ENCODE results near the gene MTRF1. TPM values are rescaled to one million over a fixed set of nuclear protein-coding genes. Genes with fewer than 3 reads are reported as not detected.
"Not testable (repeated sequence)": the region's sequence is repeated elsewhere in the genome, so short reads cannot be mapped to it uniquely, and the experiment has no call there.

Gene MTRF1
- polyA plus RNA-seq, 2 of the 4 experiments (the other 2 are of a cell fraction), result 9.1 to 16.1 TPM

- no peak for FAIRE-seq
- 84% methylated on average over 7 of the region's 7 CpGs for WGBS (ENCODE audit: missing lambda C conversion rate)
- H3K9me3 ChIP-seq, result no peaks in the 10 kb centered on the region
- no peak overlapping the region for H3K4me3 ChIP-seq
- no peak for ATAC-seq
- DNase-seq (ENCODE audit: low read depth in 1 of 2, low spot score in 1 of 2), result no peak
- CTCF ChIA-PET, result no interaction called here
- H3K27ac ChIP-seq, result no peak overlapping the region; a peak in 1 of 6 replicates
- no peak for TF ChIP-seq GATA3 (IDR thresholded peaks at IDR 0.05; ENCODE audit: borderline replicate concordance)
- TF ChIP-seq CEBPB (IDR thresholded peaks at IDR 0.05), result no peak
- TF ChIP-seq ATOH8 (CRISPR knock-in tag; IDR thresholded peaks at IDR 0.05; ENCODE audit: low read depth), result no peak
- no peak for TF ChIP-seq FOXS1 (CRISPR knock-in tag; IDR thresholded peaks at IDR 0.05)
- TF ChIP-seq RAD21 (conservative IDR thresholded peaks at IDR 0.05 in 1 of 2, IDR thresholded peaks at IDR 0.05 in 1 of 2), result no peak
- no peak for TF ChIP-seq RFX5 (IDR thresholded peaks at IDR 0.05)
- no peak for TF ChIP-seq ELK1 (IDR thresholded peaks at IDR 0.05; ENCODE audit: low read depth, low read length)
- no peak for TF ChIP-seq NFE2L2 (conservative IDR thresholded peaks at IDR 0.05; ENCODE audit: low read length)
- TF ChIP-seq PBX3 (IDR thresholded peaks at IDR 0.05), result no peak
- no peak for TF ChIP-seq HEYL (CRISPR knock-in tag; IDR thresholded peaks at IDR 0.05)
- no peak for TF ChIP-seq MAFK (IDR thresholded peaks at IDR 0.05; ENCODE audit: partially characterized antibody)
- no peak for TF ChIP-seq JUN (IDR thresholded peaks at IDR 0.05)
- TF ChIP-seq HOXB13 (CRISPR knock-in tag; IDR thresholded peaks at IDR 0.05; ENCODE audit: low read depth), result no peak
- no peak for TF ChIP-seq MAZ (IDR thresholded peaks at IDR 0.05; ENCODE audit: borderline replicate concordance, low read depth, low read length)
- TF ChIP-seq TFCP2L1 (CRISPR knock-in tag; IDR thresholded peaks at IDR 0.05), result no peak
- TF ChIP-seq MYC (IDR thresholded peaks at IDR 0.05; ENCODE audit: borderline replicate concordance, low read length), result no peak
- TF ChIP-seq ZNF302 (CRISPR knock-in tag; IDR thresholded peaks at IDR 0.05), result no peak
- POLR2A ChIA-PET, result no interaction called here
- no peak overlapping the region for H3K4me2 ChIP-seq
- H3K4me1 ChIP-seq, result peaks cover 15% of the 10 kb centered on the region
Observed at GRCh38 chr13:41178040-41178439, 85.3 kb downstream of the MTRF1 start.

GRCh38 chr13:41177616-41178015 lies 85.8 kb downstream of the MTRF1 start:
- Histone ChIP-seq H3K9me3 (no peaks in the 10 kb centered on the region), H3K4me2 (no peak overlapping the region), H3K4me1 (peaks cover 15% of the 10 kb centered on the region), H3K4me3 (no peak overlapping the region), H3K27ac (no peak overlapping the region)
- no peak for ATAC-seq
- POLR2A ChIA-PET, result no interaction called here
- TF ChIP-seq ELK1 (IDR thresholded peaks at IDR 0.05; ENCODE audit: low read depth, low read length) (no peak), HDAC2 (IDR thresholded peaks at IDR 0.05) (no peak), MYC (IDR thresholded peaks at IDR 0.05; ENCODE audit: borderline replicate concordance, low read length) (no peak)
- CTCF ChIA-PET, result interaction anchor here (1.0 kb wide), 1 partner anchor 43 kb away, joined by 3 read pairs; no protein-coding TSS in a partner anchor
- WGBS (ENCODE audit: missing lambda C conversion rate), result 5% methylated on average over 2 of the region's 2 CpGs
- no peak for FAIRE-seq
- DNase-seq (ENCODE audit: low read depth in 1 of 2, low spot score in 1 of 2), result no peak

GRCh38 chr13:41175576-41175975 lies 87.8 kb downstream of the MTRF1 start:
- POLR2A ChIA-PET, result not testable (repeated sequence)
- 71% methylated on average over 8 of the region's 8 CpGs for WGBS (ENCODE audit: missing lambda C conversion rate)

More at GRCh38 chr13:41175576-41175975, 87.8 kb downstream of the MTRF1 start:
- FAIRE-seq; ATAC-seq; H3K4me2 ChIP-seq; DNase-seq (ENCODE audit: low read depth in 1 of 2, low spot score in 1 of 2); H3K4me3 ChIP-seq; H3K27ac ChIP-seq; CTCF ChIA-PET; H3K9me3 ChIP-seq: not testable (repeated sequence)
- H3K4me1 ChIP-seq, result peaks cover 15% of the 10 kb centered on the region

Other genes starting within 250 kb of the MTRF1 start
- gene ELF1, start 244.3 kb downstream of the MTRF1 start, polyA plus RNA-seq (2011; rRNA removed), result 40.5 and 45.0 TPM in 2 replicates
- gene ELF1, start 244.3 kb downstream of the MTRF1 start, polyA plus RNA-seq (2017; fragmentation: RNase III; extraction: RNeasy Plus Mini Kit Qiagen cat#74134 plus additional on column Dnase treatment), result 21.4 to 27.1 TPM (median 24.9 TPM) in 3 replicates
- gene WBP4, start 202.1 kb downstream of the MTRF1 start, polyA plus RNA-seq (2011; rRNA removed), result 7.5 and 13.9 TPM in 2 replicates
- 9.0 to 9.8 TPM (median 9.3 TPM) in 3 replicates for gene WBP4, start 202.1 kb downstream of the MTRF1 start, polyA plus RNA-seq (2017; fragmentation: RNase III; extraction: RNeasy Plus Mini Kit Qiagen cat#74134 plus additional on column Dnase treatment)
- gene KBTBD6, start 130.8 kb downstream of the MTRF1 start, polyA plus RNA-seq (2011; rRNA removed), result 5.0 and 5.4 TPM in 2 replicates
- 5.1 to 5.5 TPM (median 5.3 TPM) in 3 replicates for gene KBTBD6, start 130.8 kb downstream of the MTRF1 start, polyA plus RNA-seq (2017; fragmentation: RNase III; extraction: RNeasy Plus Mini Kit Qiagen cat#74134 plus additional on column Dnase treatment)
- 4.4 and 5.0 TPM in 2 replicates for gene KBTBD7, start 69.0 kb downstream of the MTRF1 start, polyA plus RNA-seq (2011; rRNA removed)
- gene KBTBD7, start 69.0 kb downstream of the MTRF1 start, polyA plus RNA-seq (2017; fragmentation: RNase III; extraction: RNeasy Plus Mini Kit Qiagen cat#74134 plus additional on column Dnase treatment), result 2.7 to 3.4 TPM (median 3.2 TPM) in 3 replicates
- gene NAA16, start 47.7 kb upstream of the MTRF1 start, polyA plus RNA-seq (2011; rRNA removed), result 16.7 and 18.8 TPM in 2 replicates
- gene NAA16, start 47.7 kb upstream of the MTRF1 start, polyA plus RNA-seq (2017; fragmentation: RNase III; extraction: RNeasy Plus Mini Kit Qiagen cat#74134 plus additional on column Dnase treatment), result 10.4 to 10.5 TPM (median 10.5 TPM) in 3 replicates
- gene RGCC, start 194.0 kb upstream of the MTRF1 start, polyA plus RNA-seq (2011; rRNA removed), result 1.3 and 2.2 TPM in 2 replicates
- 0.24 to 0.46 TPM (median 0.43 TPM) in 3 replicates for gene RGCC, start 194.0 kb upstream of the MTRF1 start, polyA plus RNA-seq (2017; fragmentation: RNase III; extraction: RNeasy Plus Mini Kit Qiagen cat#74134 plus additional on column Dnase treatment)